Mucosa of gallbladder (tissue), 1 donor: Measurements from ENCODE around the gene PRICKLE2. TPM values are rescaled to one million over a fixed set of nuclear protein-coding genes. Genes with fewer than 3 reads are reported as not detected.
"Not testable (repeated sequence)": the region's sequence is repeated elsewhere in the genome, so short reads cannot be mapped to it uniquely, and the experiment has no call there.

Source experiments
- DNase-seq: peaks from one replicate; pipeline ENCODE4 v3.0.0-alpha.2; 2020; ENCODE audit warnings: low spot score
- total RNA-seq: library from RNA; stranded (reverse); gene quantifications from one replicate; pipeline ENCODE4 v1.2.1, GENCODE V29; 2021
- donor health status: DM: no; HTN: no; CAD: no.

The PRICKLE2 gene
- total RNA-seq, 1 donor from 2014 or later = 28.3 TPM

DNA sequence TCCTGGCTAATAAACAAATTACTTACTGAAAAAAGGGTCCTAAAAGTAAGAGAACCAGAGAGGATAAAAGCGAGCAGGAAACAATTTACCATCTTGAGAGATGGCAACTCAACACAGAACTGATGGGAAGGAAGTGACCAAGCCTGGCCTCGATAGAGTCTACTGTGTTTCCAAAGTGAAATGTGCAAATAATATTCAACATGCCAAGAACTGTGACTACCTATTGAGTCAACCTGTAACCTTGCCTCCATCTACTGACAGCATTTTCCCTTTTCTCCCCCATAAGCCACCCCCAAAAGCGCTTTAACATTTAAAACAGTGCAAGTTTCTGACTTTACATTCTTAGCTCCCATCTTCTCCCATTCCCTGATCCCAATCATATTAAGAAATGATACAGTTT, 126.6 kb downstream of the PRICKLE2 start:
- DNase-seq = no peak

DNA sequence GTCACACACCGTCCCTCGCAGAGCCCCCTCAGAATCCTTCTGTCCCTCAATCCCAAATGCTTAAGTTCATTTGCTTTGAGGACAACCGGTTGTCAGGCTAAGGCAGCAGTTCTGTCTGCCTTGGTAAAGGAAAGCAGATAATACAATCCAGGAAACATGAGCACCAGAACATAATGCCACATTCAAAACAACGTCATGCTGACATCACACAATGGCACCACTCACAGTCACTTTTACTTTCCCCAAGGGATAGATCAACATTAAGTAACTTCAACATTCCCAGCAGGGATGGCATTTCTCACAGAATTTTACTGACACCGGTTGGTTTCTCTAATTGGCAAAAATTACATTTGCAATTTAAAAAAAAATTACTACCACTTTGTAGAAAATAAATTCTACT, 127.3 kb downstream of the PRICKLE2 start:
- DNase-seq = no peak

DNA sequence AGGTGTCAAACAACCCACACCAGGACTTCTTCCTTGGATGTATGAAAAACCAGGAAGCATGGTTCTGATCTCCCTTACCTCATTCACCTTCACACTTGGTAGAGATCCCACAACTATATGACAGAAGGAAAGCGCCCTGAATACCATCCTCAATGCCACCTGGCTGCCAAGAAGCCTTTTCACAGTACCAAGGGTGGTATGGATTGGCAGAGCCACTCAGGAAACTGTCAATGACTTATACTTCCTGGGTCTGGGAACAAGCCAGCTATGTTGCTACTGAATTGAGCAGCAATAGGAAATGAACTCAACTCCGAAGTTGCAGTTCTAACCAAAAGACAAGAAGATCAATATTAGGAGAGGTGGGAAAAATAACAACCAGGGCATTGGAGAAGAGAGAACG, 129.5 kb downstream of the PRICKLE2 start:
- no peak for DNase-seq

DNA sequence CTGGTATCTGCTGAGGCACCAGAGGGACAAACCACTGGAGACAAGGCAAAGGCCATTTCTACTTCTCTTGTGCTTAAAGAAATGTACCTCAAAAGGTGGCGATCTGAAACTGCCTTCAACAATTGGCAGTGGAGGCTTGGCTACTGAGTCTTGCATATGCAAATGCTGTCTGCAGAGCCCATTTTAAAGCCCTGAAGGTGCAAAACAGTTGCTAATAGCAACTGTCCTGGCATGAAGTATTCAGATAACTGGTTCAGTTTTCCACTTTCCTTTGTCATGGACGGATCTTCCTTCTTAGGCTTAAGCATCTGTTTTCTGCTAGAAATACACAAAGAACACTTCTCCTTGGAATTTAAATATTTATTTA, 130.6 kb downstream of the PRICKLE2 start:
- no peak for DNase-seq

DNA sequence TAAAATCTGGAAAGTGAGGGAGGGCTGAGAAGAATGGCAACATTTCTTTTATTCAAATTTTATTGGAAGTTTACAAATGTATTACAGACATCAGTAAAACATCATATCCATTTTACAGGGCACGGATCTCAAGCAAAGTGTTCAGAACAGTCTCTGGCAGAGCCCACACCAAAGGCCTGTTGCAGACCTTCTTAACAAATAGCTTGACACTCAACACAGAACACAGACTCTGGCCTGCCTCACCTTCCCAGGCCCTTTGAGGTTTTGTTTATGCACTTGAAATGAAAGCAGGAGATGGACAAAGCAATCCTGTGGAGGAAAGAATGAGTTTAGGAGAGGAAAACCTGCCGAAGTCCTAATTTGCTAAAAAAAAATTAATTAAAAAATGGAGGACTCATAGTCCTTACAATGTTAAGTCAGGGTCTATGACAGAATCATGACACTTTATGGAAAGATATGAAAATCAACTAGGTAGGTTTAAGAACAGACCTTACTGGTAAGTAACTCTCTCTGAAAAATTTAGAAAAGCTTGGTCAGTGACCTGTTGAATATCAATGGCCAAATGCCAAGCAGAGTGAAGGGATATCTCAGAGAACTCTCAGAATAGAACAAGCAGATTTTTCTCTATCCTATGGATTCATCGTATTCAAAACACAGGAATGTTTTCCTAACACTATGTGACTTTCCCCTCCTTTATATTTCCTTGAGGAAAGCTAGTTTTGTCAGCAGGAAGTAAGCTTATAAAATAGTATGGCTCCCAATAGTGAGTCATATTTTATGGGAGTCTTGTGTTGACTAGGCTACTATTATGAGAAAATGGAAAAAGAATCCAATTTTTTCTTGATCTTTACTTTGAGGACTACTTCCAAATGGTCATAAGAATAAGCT, 131.2 kb downstream of the PRICKLE2 start:
- no peak for DNase-seq

GRCh38 chr3:64093211-64093610, 132.1 kb downstream of the PRICKLE2 start:
- DNase-seq = no peak

- DNase-seq = no peak
Observed at GRCh38 chr3:64091501-64091900, 133.8 kb downstream of the PRICKLE2 start.

GRCh38 chr3:64089386-64089785, 135.9 kb downstream of the PRICKLE2 start:
- DNase-seq = not testable (repeated sequence)

DNA sequence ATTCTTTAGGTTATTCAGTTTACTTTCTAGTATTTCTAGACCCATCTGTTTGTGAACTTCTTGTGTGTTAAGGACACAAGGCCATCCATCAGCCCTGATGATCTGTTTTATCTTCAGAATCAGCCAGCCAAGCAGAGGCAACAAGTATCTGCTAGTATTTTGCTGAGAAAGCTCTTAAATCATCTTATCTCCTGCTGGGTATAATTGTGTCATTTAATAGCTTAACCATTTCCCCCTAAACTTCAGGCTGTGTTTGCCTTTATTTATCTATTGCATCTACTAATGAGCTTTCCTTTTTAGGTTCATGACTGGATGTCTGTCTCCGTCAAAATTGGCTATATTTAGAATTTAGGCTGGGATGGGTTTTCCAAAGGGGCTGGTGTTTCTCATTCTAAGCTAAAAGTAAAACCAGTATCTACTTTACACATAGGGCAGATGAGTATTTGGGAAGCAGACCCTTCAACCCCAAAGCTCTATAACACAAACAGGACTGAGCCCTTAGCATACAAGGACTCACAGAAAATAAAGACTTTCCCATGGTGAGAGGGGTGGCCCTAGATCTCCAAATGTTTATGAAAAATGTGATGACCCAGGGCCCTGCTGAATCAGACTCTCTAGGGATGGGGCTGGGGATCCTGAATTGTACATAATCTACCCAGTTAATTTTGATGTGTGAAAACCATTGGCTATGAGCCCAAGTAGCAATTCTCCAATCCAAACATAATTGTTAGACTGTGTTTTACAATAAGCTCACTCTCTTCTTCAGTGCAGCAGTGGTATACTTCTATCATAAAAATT, 136.7 kb downstream of the PRICKLE2 start:
- DNase-seq = no peak

- no peak for DNase-seq
Observed at GRCh38 chr3:64086479-64087252, 138.6 kb downstream of the PRICKLE2 start.

- DNase-seq = no peak
Observed at GRCh38 chr3:64084640-64085039, 140.6 kb downstream of the PRICKLE2 start.

DNA sequence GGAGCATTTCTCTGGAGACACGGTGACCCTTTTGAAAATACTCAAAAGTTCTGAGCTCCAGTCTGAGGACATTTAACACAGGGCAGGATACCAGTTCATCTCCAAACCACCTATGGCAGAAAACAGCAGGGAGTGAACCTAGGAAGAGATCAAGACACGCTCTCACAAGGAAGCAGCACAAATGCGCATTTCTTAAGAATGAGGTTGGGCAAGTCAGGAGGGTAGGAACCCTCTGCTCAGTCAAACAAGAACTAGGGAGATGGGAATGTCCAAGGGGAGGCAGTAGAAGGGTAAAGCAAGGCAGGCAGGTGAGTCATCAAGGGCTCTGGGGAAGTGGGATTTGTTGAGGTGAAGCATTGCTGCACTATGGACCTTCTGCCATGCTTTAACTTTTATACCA, 141.7 kb downstream of the PRICKLE2 start:
- DNase-seq = no peak

- no peak for DNase-seq
Observed at GRCh38 chr3:64082961-64083541, 142.2 kb downstream of the PRICKLE2 start.

GRCh38 chr3:64082411-64082810, 142.9 kb downstream of the PRICKLE2 start:
- no peak for DNase-seq

GRCh38 chr3:64081235-64081630, 144.0 kb downstream of the PRICKLE2 start:
- no peak for DNase-seq

DNA sequence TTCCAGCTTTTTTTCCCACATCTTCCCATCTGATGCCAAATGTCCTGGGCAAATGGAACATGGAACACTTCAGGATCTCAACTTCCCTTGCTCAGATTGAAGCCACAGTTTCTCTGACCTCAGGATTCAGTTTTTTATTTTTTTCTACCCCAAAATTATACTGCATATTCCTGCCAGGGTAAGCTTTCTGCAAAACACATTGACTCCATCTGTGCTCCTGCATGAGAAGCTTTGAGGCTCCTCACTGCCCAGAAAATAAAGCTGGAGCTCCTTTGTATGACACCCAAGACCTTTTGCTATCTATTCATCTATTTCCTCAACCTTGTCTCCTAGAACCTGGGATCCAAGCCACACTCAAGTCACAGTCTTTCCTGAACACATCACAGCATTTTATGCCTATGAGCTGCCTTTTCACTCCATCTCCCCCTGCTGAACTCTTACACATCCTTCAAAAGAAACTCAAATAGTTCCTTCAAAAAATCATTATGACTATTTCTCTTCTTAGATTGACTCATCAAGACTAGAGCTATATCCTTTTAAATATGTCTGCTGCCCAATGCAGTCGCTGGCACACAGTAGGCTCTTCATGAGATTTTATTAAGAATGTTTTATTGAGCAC, 144.5 kb downstream of the PRICKLE2 start:
- no peak for DNase-seq

DNA sequence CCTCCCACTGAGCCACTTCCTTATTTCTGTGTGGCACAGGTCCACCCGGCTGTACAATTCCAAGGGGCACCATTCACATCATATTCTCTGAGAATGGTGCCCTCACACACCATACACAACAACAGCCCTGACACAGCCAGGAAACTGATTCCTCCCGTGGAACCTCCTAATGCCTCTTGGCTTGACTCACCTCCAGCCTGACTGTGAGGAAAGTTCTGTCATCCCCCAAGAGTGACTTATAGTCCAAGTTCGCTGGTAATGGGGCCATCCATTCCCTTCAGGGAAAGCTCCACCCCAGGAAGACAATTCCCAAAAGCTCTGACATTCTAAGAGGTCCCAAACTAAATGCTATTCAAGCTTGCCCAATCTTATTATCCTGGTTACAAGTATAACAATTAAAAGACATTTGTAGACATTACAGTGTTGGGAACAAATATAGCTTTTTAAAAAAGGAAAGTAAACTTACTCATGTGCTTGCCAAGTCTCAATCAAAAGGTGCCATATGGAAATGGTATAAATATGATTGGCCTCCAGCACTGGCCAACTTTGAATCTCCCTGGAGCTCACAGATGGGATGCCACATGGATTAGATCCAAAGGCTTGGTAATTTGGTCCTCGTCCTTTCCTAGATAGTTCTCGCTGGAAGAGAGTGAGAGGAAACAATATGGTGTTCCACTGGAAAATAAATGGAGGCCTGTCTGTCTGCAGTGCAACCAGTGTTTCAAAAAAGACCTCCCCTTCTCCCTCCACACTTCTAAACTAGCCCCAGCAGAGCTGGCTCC, 145.7 kb downstream of the PRICKLE2 start:
- no peak for DNase-seq

DNA sequence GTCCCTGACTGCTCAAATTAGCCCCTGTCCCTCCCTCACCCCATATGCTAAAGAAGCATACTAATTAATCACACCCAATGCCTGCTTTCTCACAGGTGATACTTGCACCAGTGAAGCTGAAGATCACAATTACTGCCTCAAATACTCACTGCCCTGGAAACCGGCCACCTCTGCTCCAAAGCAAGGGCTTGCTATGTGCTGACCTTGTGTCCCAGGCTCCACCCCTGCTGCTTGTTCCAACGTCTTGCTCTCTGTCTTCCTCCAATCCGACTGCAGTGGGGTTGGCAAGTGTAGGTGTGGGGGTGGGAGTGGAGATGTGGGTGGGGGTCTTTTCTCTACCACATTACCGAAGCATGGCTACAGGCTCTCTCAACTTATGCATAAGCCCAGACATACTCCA, 146.3 kb downstream of the PRICKLE2 start:
- DNase-seq = no peak

DNA sequence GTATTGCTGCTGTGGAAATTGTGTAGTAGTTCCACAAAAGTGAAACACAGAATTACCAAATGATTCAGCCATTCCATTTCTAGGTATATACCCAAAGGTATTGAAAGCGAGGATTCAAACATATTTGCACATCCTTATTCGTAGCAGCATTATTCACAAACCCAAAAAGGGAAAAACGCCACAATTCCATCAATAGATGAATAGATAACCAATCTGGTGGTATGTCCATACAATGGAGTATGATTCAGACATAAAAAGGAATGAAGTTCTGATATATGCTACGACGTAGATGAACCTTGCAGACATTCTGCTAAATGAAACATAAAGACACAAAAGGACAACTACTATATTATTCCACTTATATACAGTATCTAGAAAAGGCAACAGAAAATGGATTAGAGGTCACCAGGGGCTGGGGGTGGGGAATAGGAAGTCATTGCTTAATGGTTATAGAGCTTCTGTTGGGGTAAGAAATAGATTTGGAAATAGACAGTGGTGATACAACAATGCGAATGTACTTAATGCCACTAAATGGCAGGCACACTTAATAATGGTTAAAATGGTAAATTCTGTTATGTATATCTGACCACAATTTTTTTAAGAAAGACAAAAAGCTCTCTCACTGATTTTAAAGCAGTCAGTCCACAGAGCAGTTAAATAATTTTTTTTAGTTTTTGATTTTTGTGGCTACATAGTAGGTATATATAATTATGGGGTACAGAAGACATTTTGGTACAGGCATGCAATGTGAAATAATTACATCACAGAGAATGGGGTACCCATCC, 150.2 kb downstream of the PRICKLE2 start:
- no peak for DNase-seq

GRCh38 chr3:64074060-64074459, 151.2 kb downstream of the PRICKLE2 start:
- no peak for DNase-seq
